ENCODE data around the gene CRB1.
"Not testable (repeated sequence)": the region's sequence is repeated elsewhere in the genome, so short reads cannot be mapped to it uniquely, and the experiment has no call there.

Gene CRB1

GRCh38 chr1:197399755-197400521 lies 131.9 kb downstream of the CRB1 start:
- DNase-seq (ENCODE audit: low read depth in 2 of 2), result peak; percentile 65 to 79
- no peak overlapping the region for H3K4me3 ChIP-seq (replicated peaks in 1 of 2; ENCODE audit: low read depth in 2 of 2, low read length in 2 of 2)
- peak; percentile 63 for TF ChIP-seq CTCF (IDR thresholded peaks at IDR 0.05; ENCODE audit: low read depth, low read length)

GRCh38 chr1:197400522-197400902 lies 132.5 kb downstream of the CRB1 start:
- no peak for DNase-seq (ENCODE audit: low read depth in 2 of 2)
- TF ChIP-seq CTCF (IDR thresholded peaks at IDR 0.05; ENCODE audit: low read depth, low read length), result no peak
- H3K4me3 ChIP-seq (replicated peaks in 1 of 2; ENCODE audit: low read depth in 2 of 2, low read length in 2 of 2), result no peak overlapping the region

GRCh38 chr1:197402189-197402588 lies 134.1 kb downstream of the CRB1 start:
- TF ChIP-seq CTCF (IDR thresholded peaks at IDR 0.05; ENCODE audit: low read depth, low read length), result no peak
- no peak overlapping the region for H3K4me3 ChIP-seq (replicated peaks in 1 of 2; ENCODE audit: low read depth in 2 of 2, low read length in 2 of 2)

GRCh38 chr1:197404774-197405173 lies 136.7 kb downstream of the CRB1 start:
- DNase-seq (ENCODE audit: low read depth in 2 of 2); H3K4me3 ChIP-seq (replicated peaks in 1 of 2; ENCODE audit: low read depth in 2 of 2, low read length in 2 of 2): not testable (repeated sequence)

More at GRCh38 chr1:197402189-197402588, 134.1 kb downstream of the CRB1 start:
- DNase-seq (ENCODE audit: low read depth in 2 of 2), result no peak

- not testable (repeated sequence) for DNase-seq (ENCODE audit: low read depth in 2 of 2); H3K4me3 ChIP-seq (replicated peaks in 1 of 2; ENCODE audit: low read depth in 2 of 2, low read length in 2 of 2)
Observed at GRCh38 chr1:197405614-197406013, 137.6 kb downstream of the CRB1 start.

- no peak for TF ChIP-seq CTCF (IDR thresholded peaks at IDR 0.05; ENCODE audit: low read depth, low read length)
- H3K4me3 ChIP-seq (replicated peaks in 1 of 2; ENCODE audit: low read depth in 2 of 2, low read length in 2 of 2), result no peak overlapping the region
- no peak for DNase-seq (ENCODE audit: low read depth in 2 of 2)
Observed at GRCh38 chr1:197413564-197413963, 145.5 kb downstream of the CRB1 start.

- H3K4me3 ChIP-seq (replicated peaks in 1 of 2; ENCODE audit: low read depth in 2 of 2, low read length in 2 of 2), result no peak overlapping the region
- TF ChIP-seq CTCF (IDR thresholded peaks at IDR 0.05; ENCODE audit: low read depth, low read length), result no peak
- DNase-seq (ENCODE audit: low read depth in 2 of 2), result no peak
Observed at GRCh38 chr1:197415221-197415620, 147.2 kb downstream of the CRB1 start.

GRCh38 chr1:197418693-197419092 lies 150.6 kb downstream of the CRB1 start:
- no peak overlapping the region for H3K4me3 ChIP-seq (replicated peaks in 1 of 2; ENCODE audit: low read depth in 2 of 2, low read length in 2 of 2)
- DNase-seq (ENCODE audit: low read depth in 2 of 2), result no peak
- no peak for TF ChIP-seq CTCF (IDR thresholded peaks at IDR 0.05; ENCODE audit: low read depth, low read length)
